Colon (tissue), 2 donors: ENCODE results near the gene FAM114A1.
"Not testable (repeated sequence)": the region's sequence is repeated elsewhere in the genome, so short reads cannot be mapped to it uniquely, and the experiment has no call there.

Experiments
- FAIRE-seq: peaks from 2 replicates; lab custom pipeline; 2012; peaks lifted over from hg19 to GRCh38; lab: Jason Lieb, UNC
- donor health status: control.
- donor health status: control.

Gene FAM114A1

GRCh38 chr4:38967260-38968095, 99.9 kb downstream of the FAM114A1 start:
- FAIRE-seq, result no peak

GRCh38 chr4:38968668-38969067, 101.1 kb downstream of the FAM114A1 start:
- no peak for FAIRE-seq

- no peak for FAIRE-seq
Measured at GRCh38 chr4:38976308-38976707, 108.7 kb downstream of the FAM114A1 start.

DNA sequence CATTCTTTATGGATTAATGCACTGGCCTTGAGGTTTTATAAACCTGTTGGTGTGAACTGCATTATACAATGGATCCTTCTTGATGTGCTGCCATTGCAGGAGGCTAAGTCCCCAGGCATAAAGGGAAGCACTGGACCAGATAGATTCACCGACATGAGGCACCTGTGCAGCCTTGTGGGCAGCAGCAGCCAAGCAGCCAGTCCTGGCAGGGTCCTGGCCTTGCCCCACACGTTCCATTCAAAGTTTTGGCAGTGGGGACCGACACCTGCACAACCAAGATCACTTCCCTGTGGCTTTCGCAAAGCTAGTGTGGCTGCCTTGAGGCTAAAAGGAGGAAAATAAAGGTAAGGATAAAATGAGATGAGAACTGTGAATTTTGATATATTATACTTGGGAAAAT, 111.5 kb downstream of the FAM114A1 start:
- FAIRE-seq, result no peak

DNA sequence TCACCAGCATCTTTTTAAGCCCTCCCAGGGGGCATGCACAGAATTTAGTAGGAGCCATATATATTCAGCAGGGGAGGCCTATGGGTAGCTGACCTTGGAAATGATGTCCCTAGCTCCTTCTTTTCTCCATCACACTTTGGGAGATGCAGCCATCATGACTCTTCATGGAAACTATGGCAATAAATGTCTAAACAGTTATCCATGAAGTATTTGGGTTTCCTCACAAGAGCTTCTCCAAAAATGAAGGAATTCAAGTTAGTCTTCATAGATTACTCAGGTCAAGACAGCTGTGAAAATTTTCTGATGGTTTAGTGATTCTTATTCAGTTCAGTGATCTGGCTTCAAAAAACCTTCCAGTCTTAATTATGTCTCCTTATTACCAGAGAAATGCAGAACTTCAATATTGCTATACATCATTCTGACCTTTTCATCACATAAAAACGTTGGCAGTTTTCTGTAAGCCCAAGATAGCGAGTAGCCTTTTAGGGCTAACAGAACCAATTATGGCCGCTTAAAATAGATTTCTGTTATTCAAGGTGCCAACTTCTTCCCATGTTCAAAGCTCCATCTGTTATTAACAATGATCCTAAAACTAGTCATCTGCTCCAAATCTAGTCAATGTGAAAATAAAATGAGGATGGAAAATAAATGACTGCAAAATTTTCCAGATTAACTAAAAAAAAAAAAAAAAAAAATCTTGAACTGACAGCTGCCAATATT, 112.1 kb downstream of the FAM114A1 start:
- no peak for FAIRE-seq

DNA sequence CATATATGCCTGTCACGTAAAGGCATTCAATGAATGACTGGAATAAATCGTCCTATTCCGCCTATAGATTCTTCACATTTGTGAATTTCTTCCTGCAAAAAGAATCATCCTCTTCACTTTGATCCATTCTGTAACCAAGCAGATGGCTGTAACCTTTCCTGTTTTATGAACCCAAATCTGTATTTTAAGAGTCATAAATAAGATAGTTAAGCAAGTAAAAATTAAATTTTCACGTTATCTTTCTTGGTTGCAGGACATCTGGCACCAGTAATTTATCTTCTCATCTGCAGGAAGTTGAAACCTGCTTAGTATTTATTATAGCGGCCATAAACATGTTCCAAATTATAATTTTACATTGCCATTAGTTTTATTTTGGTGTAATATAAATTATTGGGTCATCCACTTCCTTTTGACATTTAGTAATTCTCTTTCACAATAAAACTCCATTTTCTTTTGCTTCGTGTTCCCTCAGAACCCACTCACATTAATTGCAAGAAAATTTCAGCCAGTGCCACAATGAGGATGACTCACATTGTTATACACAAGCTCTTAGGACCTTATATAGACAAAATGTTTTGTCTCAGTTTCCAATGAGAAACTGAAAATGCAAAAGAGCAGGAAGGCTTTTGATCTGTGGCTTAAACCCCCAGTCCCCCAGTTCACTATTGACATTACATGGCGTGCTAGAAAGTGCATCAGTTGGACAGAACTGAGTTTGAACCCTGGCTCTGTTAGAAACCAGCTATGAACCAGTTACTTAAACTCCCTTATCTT, 113.5 kb downstream of the FAM114A1 start:
- no peak for FAIRE-seq

DNA sequence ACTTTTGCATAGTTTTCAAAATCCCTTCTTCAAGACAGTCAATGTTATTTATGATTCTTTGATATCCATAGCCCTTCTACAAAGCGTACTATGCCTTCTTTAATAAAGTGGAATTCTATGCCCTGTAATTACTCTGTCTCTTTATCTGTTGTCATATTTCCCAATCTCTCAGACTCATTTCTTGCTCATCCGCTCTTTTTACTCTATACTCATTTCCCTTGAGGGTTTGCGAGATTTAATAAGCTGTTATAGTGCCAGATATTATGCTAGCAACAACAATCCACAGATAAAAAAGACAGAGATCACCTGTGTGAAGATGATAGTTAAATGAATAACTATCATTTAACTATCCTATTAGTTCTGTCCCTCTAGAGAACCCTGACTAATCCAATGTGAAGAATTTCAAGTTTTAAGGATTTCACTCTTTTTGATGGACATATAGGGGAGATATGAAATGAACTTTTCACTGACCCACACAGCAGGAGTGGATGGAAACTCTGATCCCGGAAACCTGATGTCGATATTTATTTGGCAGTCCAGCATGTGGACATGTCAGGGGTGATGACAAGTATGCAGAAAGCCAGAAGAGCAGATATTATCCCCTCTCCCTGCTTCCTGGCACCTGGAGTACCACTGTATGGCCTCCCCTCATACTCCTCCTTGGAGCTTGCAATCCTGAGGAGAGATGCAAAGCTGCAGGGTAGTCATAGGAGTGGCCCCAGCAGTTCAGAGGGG, 114.9 kb downstream of the FAM114A1 start:
- FAIRE-seq, result no peak

DNA sequence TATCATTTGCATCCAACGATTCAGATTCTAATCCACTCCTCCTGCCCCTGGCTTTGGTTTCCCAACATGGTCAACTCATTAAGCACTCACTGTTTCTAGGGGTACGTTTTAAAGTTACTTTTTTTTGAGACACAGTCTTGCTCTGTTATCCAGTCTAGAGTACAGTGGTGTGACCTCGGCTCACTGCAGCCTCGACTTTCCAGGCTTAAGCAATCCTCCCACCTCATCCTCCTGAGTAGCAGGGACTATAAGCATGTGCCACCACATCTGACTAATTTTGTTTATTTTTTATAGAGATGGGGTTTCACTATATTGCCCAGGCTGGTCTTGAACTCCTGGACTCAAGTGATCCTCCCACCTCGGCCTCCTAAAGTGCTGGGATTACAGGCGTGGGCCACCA, 115.7 kb downstream of the FAM114A1 start:
- no peak for FAIRE-seq

- no peak for FAIRE-seq
Measured at GRCh38 chr4:38983787-38984598, 116.4 kb downstream of the FAM114A1 start.

DNA sequence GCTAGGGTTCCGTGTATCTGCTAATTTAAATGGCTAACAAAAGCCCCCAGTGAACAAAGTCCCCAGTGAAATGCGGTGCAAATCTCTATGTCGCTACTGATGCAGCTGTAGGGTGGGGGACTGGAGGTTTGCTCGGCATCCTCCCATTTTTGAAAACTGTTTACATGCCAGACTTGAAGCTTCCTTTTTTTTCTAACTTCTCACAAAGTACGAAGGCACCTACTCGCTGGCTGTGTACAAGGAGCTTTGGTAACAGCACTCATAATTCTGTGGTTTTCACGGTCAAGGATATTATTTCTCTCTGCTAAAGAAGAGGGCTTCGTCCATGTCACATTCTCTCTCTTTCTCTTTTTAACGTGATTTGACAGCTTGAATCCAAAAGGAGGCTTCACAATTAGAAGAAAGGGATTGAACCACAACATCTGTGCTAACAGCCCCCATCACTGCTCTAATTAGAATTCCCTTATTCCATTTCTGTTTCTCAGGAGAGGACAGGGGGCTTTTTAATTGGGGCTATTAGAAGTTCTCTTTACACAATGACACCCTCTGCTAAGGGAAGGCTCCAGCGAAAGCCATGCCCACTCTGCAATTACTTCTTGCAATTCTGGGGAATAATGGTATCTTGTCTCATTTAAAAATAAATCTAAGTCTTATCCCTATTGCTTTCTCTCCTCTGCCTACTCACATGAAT, 117.9 kb downstream of the FAM114A1 start:
- FAIRE-seq, result no peak

DNA sequence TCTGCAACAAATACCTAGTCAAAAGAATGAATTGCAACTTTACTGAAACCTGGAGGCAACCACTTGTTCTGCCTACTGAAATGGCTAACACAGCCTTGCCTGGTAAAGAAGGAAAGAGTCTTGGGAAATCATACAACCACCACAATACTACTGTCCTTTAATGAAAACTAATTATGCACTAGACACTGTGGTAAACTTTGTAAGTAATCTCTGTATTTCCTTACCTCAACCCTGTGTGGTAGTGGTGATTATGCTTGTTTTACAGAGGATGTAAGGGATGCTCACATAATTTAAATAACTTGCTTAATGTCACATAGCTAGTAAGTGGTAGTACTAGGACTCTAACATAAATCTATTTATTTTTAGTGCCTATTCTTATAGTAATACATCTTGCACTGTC, 119.9 kb downstream of the FAM114A1 start:
- no peak for FAIRE-seq

DNA sequence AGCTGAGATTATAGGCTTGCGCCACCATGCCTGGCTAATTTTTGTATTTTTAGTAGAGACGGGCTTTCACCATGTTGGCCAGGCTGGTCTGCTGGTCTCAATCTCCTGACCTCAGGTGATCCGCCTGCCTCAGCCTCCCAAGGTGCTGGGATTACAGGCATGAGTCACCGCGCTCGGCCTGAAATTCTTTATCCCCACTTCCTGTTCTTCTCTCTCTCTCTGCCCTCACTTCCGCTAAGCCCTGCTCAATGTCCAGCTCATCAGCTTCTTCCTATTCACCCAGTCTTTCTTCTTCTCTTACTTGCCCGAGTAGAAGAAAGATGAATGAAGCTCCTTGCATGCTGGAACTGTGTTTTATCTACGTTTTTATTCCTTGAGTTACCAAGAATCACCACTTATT, 120.7 kb downstream of the FAM114A1 start:
- FAIRE-seq, result not testable (repeated sequence)

DNA sequence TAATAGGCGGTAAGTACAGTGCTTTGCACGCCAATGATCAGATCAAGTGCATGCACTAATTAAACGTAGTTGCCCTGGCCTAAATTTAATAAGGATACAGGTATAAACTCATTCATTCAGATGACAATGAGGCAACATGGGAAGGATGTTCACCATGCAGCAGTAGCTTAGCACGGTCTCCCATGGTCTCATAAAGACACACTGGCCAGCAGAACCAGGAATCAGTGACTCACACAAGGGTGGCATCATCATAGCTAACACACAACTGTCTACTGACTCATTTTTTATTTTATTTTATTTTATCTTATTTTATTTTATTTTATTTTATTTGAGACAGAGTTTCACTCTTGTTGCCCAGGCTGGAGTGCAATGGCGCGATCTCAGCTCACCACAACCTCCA, 121.9 kb downstream of the FAM114A1 start:
- FAIRE-seq, result no peak

DNA sequence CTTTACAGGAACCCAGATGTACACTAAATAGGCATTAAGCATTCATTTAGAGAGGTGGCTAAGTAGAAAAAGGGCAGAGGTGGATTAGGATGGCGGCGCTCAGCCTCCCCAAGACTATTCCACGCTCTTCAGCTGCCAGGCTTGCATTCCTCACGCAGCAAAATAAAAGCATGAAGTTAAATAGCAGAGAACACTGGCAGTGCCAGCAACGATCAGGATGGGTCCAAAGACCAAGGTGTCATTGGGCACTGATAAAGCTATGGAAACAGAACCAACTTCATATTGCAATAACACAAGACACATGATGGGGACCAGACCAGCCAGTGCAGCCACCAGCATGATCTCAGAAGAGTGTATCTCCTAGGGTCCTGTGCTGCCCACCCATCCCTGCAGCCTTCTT, 122.6 kb downstream of the FAM114A1 start:
- no peak for FAIRE-seq

DNA sequence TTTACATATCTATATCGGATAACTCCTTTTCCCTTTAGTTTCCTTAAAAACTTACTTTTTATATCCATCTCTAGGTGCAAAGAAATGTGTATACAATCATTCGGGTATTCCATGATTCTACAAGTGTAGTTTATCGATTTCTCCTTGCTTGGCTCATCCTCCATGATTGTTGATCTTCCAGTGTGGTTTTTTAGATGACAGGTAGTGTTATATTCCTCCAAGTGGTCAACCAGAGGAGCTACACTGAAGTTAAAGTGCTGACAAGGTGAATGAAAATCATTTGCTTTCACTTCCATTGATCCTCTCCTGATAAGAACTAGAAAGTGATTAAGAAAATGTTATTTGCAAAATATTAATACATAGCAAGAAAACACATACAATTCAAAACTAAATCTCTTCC, 126.1 kb downstream of the FAM114A1 start:
- FAIRE-seq, result no peak

DNA sequence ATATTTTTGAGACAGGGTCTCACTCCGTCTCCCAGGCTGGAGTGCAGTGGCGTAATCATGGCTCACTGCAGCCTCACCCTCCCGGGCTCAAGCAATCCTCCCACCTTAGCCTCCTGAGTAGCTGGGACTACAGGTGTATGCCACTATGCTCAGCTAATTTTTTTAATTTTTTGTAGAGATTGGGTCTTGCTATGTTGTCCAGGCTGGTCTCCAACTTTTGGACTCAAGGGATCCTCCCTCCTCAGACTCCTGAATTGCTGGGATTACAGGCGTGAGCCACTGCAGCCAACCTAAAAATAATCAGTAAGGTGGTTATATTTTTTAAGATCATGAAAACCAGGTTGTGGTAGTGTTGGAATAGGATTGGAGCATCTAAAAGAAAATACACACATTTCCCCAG, 126.5 kb downstream of the FAM114A1 start:
- FAIRE-seq, result no peak
